ENCODE results near the gene OXA1L.
"Not testable (repeated sequence)": the region's sequence is repeated elsewhere in the genome, so short reads cannot be mapped to it uniquely, and the experiment has no call there.

OXA1L gene

DNA sequence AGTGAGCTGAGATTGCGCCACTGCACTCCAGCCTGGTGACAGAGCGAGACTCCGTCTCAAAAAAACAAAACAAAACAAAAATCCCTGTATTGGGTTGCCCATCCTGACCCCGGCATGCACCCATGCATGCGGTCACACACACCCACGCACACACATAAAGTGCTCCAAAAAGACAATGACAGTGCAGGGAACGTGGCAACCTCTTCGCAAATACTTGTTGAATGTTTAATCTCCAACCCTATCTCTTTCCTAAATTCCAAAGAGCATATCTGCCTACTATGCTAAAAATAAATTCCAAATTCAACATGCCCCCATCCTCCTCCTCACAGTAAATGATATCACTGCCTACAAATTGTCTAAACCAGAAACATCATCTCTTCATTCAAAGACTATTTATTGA is 35.2 kb downstream of the OXA1L start:
- no peak for DNase-seq (ENCODE audit: low spot score)

DNA sequence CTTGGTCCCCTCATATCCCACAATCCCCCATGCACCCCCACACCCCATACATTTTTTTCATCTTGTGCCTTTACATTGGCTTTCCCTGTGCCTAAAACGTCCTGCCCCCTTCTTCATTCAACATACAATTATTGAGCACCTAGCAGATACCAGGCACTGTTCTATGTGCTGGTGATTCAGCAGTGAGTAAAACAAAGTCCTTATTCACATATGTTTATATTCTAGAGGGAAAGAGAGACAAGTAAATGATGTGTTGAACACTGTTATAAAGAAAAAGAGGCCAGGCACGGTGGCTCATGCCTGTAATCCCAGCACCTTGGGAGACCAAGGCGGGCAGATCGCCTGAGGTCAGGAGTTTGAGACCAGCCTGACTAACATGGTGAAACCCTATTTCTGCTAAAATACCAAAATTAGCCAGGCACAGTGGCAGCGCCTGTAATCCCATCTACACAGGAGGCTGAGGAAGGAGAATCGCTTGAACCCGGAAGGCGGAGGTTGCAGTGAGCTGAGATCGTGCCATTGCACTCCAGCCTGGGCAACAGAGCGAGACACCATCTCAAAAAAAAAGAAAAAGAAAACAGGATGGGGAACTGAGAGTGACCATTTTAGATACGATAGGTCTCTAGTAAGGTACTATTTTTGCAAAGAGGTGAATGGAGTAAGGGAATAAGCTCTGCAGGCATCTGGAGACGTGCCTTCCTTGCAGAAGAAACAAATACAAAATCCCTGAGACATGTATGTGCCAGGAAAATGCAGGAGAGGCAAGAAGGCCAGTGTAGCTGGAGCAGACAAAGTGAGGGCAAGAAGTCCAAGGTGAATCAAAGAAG is 36.6 kb downstream of the OXA1L start:
- no peak for DNase-seq (ENCODE audit: low spot score)

DNA sequence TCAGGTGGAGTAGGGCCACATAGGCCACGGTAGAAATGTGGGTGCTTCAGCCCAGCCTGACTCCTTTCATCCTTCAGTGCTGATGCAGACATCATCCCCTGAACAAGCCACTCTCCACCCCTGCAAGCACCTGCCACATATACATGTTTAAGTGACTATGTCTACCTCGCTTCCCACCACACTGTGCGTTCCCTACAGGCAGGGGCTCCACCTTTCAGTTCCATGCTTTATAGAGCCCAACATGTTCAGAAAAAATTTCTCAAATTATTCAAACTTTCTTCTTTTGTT is 37.1 kb downstream of the OXA1L start:
- DNase-seq (ENCODE audit: low spot score): no peak

DNA sequence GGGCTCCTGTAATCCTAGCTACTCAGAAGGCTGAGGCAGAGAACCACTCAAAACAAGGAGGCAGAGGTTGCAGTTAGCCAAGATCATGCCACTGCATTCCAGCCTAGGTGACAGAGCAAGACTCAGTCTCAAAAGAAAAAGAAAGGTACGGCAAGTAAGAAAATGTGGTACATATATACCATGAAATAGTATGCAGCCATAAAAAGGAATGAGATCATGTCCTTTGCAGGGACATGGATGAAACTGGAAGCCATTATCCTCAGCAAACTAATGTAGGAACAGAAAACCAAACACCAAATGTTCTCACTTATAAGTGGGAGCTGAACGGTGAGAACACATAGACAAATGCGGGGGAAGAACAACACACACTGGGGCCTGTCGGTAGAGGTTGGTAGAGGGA is 38.7 kb downstream of the OXA1L start:
- not testable (repeated sequence) for DNase-seq (ENCODE audit: low spot score)

DNA sequence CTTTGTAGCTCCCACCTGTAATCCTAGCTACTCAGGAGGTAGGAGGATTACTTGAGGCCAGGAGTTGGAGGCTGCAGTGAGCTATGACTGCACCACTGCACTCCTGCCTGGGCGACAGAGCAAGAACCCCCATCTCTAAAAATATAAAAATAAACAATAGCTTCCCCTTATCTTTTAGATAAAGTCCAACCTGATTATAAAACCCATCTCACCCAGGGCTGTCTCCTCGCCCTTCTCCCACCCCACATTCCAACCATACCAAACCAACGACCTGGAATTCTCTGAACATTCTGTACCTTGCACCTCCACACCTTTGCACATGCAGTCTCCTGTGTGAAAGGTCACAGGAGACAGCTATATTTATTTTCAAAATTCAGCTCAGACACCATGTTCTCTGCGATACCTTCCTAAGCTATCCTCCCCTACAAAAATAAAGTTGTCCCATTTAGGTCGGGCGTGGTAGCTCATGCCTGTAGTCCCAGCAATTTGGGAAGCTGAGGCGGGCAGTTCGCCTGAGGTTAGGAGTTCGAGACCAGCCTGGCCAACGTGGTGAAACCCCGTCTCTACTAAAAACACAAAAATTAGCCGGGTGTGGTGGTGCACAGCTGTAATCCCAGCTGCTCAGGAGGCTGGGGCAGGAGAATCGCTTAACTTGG is 41.1 kb downstream of the OXA1L start:
- no peak for DNase-seq (ENCODE audit: low spot score)

DNA sequence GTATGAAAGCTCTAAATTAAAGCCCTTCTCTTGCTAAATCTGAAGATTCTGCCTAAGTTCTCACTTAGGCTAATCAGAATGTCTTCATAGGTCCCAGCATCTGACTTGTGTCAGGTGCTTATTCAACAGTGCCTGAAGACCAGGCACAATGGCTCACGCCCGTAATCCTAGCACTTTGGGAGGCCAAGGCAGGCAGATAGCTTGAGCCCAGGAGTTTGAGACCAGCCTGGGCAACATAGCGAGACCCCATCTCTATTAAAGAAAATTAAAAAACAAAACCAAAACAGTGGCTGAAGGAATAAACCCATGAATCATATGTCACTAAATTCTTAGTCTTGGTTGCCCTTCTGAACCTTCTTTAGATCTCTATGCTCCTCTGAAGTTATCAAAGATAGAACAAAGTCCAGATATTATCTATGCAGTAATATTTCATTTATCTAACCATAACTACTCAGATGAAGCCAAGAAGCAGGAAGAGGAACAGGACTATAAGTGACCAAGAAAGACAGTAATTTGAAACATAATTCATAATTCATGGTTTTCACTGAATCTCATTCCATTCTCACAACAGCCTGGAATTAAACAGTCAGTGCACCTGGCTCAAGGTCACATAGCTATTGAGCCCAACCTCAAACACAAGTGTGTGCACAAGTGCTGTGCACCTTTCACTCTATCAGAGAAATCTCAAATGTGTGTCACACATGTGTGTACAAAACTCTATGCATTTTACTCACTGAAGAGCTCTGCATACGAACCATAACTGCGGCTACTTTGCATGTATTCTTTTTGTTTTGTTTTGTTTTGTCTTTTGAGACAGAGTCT is 42.1 kb downstream of the OXA1L start:
- no peak for DNase-seq (ENCODE audit: low spot score)

DNA sequence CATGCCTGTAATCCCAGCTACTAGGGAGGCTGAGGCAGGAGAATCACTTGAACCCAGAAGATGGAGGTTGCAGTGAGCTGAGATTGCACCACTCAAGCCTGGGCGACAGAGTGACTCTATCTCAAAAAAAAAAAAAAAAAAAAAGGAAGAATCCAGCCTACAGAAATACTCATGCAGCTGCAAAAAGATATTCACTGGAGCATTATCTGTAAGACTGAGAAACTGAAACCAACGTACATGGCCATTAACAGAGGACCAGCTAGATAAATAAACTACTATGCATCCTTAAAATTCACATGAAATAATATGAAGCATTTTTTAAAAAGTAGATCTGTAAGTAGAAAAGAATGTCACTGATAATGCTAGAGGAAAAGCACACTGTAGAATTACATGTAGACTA is 45.2 kb downstream of the OXA1L start:
- DNase-seq (ENCODE audit: low spot score): no peak

DNA sequence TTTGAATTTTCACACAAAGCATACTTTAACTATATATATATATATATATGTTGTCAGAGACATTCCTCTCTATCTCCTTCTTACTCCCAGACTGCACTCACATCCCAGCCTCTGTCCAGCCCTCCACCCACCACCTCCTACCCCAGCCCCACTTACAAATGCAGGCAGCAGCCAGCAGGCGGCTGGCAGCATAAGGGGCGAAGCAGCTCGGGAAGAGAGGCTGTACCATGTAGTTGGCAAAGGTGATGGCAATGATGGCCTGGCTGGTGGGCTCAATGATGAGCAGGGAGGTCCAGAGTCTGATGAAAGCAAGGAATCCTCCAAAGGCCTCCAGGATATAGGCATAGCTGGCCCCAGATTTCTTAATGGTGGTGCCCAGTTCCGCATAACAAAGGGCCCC is 46.3 kb downstream of the OXA1L start:
- DNase-seq (ENCODE audit: low spot score): no peak

DNA sequence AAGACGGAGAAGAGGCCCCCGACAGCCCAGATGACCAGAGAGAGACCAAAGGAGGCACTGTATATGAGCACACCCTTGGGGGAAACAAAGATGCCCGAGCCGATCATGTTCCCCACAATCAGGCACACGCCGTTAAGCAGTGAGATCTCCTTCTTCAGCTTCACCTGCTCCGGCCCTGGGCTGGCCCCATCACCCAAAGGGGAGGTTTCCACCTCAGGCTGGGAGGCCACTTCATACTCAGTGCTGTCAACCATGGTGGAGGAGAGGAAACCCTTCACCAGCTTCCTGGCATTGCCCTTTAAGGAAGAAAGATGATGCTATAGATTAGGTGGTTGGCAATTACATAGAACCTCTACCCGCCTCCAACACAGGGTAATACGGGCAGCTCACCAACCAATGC is 46.7 kb downstream of the OXA1L start:
- DNase-seq (ENCODE audit: low spot score): no peak

DNA sequence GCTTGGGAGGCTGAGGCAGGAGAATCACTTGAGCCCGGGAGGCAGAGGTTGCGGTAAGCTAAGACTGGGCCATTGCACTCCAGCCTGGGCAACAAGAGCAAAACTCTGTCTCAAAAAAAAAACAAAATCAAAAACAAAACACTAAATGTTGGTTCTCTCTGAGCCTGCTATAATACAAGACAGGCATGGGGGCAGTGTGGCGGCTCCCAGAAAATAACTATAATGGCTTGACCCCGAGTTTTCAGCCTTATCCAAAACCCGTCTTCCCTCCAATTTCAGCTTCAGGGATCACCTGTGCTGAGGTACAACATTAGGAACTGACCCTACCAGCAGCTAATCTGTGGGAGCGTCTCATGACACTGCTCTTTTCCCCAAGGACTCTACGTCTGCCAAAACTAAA is 47.9 kb downstream of the OXA1L start:
- DNase-seq (ENCODE audit: low spot score): no peak

DNA sequence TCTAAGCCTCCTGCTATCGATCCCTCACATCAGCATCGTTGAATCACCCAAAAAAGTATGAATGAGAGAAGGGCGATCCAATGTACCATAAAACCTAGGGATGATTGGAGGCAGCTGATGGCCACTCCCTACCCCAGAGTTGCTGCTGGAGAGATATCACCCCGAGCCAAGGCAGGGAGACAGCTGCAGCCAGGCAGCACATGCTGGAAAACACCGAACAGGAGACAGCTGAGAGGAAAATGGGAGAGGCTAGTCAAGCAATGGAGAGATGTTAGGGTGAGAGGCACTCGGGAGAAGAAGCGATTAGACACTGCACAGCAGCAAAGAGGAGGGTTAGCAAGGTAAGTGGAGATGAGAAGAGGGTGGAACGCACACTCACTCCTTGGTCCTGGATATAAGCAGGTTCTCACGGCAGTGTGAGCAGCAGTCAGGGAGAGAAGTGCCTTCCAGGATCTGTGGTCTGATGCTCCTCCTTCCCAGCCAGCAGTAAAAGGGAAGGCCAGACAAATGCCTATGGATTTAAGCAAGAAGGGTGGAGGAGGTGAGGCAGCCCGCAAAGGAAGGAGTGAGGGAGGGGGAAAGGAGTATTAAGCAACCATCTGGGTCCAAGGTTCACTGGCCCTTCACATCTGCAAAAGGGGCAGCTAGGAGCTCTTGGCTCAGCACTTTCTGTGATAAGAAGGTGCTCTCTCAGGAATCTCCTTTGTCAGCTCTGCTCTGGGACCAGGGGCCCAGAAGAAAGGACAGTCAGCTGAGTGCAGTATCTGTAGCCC is 48.6 kb downstream of the OXA1L start, which contains the start of gene SLC7A7:
Gene SLC7A7 (minus strand): TSS at position 495 of the 773 bp plus-strand sequence. CDS start 2,037 bp downstream, outside the sequence.
- no peak for DNase-seq (ENCODE audit: low spot score)

DNA sequence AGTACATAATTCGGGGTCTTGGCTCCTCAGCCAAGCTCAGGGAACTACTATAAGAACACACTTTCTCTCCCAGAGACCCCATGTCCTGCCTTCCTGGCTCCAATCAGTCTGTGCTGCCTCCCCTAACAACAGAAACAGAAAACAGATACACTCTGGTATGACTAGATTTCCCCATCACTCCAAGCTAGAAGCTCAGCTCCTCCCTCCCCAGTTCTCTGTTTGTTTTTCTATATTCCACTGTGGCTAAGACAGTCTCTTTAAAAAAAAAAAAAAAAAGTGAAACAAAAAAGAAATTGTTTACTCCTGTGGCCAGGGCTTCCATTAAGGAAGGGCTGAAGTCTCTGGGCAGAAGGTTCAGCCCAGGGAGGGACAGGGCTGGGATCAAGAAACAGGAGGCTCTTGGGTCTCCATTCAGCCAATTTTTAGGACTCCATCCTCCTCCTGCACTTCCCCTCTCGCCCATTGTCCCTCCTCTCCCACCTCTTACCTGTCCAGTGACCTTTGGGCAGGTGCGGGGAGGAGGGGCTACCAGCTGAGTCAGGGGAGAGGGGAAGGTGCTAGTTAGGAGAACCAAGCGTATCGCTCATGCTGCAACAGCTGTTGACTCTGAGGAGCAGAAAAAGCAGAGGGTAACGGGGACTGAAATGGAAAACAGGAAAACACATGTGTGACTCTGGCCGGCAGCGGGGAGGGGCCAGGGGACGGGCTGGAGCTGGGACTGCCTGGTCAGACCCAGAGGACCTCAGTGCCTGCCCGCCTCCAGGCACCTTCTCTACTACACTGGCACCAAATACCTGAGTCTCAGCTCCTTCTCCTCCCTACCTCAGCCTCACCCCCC is 52.9 kb downstream of the OXA1L start:
- DNase-seq (ENCODE audit: low spot score): peak; percentile 60

DNA sequence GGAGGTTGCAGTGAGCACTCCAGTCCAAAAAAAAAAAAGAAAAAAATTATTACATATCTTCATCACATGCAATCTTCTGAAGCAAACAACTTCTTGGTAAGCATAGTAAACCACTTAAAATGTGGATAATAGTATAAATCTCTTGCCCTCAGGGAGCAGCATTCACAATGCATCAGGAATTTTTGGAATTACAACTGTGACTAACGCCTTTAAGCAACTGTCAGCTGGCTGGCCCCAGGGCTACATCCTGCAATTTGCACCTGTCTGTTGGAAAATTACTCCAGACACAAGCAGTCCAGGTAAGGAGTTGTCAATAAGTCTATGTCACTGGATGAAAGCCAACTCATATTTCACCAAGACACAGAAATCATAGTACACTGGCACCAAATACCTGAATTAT is 54.2 kb downstream of the OXA1L start:
- DNase-seq (ENCODE audit: low spot score): no peak

DNA sequence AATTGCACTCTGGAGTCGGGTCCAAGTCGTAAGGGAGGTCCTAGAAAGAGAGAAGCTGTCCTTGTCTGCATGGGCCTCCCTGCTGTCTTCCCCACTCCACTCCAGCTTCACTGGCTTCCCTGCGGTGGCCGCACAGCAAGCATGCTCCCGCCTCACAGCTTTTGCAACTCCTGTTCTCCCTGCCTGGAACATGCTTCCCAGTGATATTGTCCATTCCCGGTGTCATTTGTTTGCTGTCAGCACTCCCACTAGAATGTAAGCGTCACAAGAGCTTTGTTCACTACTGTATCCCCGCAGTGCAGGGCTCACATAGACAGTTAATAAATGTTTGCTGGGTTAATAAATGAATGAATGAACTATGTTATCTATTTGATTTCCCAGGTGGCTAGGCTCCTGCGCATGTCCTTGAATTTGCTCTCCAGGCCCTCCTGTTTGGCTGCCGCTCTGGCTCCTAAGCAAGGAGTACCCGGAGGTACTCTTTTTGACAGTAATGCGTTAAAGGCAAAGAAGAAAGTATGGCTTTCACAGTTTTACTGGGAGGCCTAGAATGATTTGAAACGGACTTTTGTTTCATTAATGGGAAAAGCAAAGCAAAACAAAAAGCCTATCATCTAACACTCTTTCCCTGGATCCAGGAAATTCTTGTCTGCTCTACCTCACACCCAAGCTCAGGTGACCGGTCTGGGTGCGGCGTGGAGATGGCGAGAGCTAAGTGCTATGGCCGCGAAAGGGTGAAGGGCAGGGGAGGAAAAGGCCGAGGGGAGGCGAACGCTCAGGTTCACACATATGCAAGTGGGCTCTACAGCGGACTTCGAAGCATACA is 54.9 kb downstream of the OXA1L start:
- no peak for DNase-seq (ENCODE audit: low spot score)

DNA sequence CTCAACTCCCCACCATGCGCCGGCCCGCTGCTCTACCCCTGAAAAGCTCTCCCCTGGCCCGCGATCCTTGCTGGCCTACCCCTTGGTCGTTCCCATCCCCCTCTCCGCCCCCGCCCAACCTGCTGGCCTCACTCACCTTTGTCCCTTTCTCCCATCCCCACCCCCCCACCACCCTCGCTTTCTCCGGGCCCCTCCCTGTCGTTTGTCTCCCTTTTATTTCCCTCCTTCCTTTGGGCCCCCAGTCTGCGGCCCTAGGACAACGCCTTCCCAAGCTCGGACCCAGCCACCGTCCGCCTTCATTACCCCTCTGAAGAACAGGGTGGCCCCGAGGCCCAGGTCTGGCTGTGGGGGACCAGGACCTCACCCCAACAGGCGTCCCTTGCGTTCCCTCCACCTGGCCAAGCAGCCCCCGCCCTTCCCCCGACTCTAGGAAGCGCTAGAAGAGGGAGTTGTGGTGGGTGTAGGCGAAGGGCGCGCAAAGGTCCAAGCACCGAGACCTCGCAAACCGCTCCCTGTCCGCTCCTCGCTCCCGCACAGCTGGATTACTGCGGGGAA is 55.6 kb downstream of the OXA1L start:
- no peak for DNase-seq (ENCODE audit: low spot score)

Measured in Ammon's horn (tissue), 1 donor.